Neural cell (in vitro differentiated cells): ENCODE measurements around the gene NUDCD3. TPM values are rescaled to one million over a fixed set of nuclear protein-coding genes. Genes with fewer than 3 reads are reported as not detected.
"Not testable (repeated sequence)": the region's sequence is repeated elsewhere in the genome, so short reads cannot be mapped to it uniquely, and the experiment has no call there.

Experiments
- H2AFZ ChIP-seq: fragments of 200-600, 300-800 bp; sonication (generic), shearing (Covaris generic); 2 replicates; pipeline ENCODE4 v1.6.0; 2014; ENCODE audit warnings: low read depth, mild to moderate bottlenecking, antibody characterized with exemption, low read length, moderate library complexity
- H3F3A ChIP-seq: fragments of 200-600 bp; shearing (Covaris generic); 2 replicates; pipeline ENCODE4 v1.6.1; 2016; ENCODE audit warnings: mild to moderate bottlenecking, moderate library complexity, mixed read lengths, antibody characterized with exemption, low read length; ENCODE audit not compliant: insufficient read depth, poor library complexity, severe bottlenecking
- H3K27ac ChIP-seq: fragments of 200-600, 300-800 bp; sonication (generic), shearing (Covaris generic); 2 replicates; pipeline ENCODE4 v1.5.1; 2014; ENCODE audit warnings: mild to moderate bottlenecking, low read length, moderate library complexity
- H3K27me3 ChIP-seq: fragments of 300-800, 200-600 bp; sonication (generic), shearing (Covaris generic); 2 replicates; pipeline ENCODE4 v1.6.0; 2014; ENCODE audit warnings: mild to moderate bottlenecking, low read depth, low read length, moderate library complexity; ENCODE audit not compliant: insufficient read depth
- H3K36me3 ChIP-seq: fragments of 300-800, 200-600 bp; sonication (generic), shearing (Covaris generic); 2 replicates; pipeline ENCODE4 v1.5.1; 2014; ENCODE audit warnings: mild to moderate bottlenecking, antibody characterized with exemption, low read length, moderate library complexity; ENCODE audit not compliant: insufficient read depth
- H3K4me2 ChIP-seq: fragments of 300-800, 200-600 bp; sonication (generic), shearing (Covaris generic); 2 replicates; pipeline ENCODE4 v1.6.0; 2014; ENCODE audit warnings: mild to moderate bottlenecking, low read length
- H3K4me3 ChIP-seq: fragments of 300-800, 200-600 bp; sonication (generic), shearing (Covaris generic); 2 replicates; pipeline ENCODE4 v1.5.1; 2014; ENCODE audit warnings: mild to moderate bottlenecking, low read length, moderate library complexity
- H3K79me2 ChIP-seq: fragments of 200-600 bp; shearing (Covaris generic); replicated peaks from 2 replicates; pipeline ENCODE4 v1.6.0; 2014; ENCODE audit warnings: mild to moderate bottlenecking, low read length, moderate library complexity; ENCODE audit not compliant: insufficient read depth
- H3K9ac ChIP-seq: fragments of 300-800, 200-600 bp; sonication (generic), shearing (Covaris generic); 2 replicates; pipeline ENCODE4 v1.6.1; 2016; ENCODE audit warnings: mild to moderate bottlenecking, low read length, mixed read lengths
- H3K9me2 ChIP-seq: fragments of 200-600 bp; shearing (Covaris generic); 2 replicates; pipeline ENCODE4 v1.6.1; 2016; ENCODE audit warnings: mild to moderate bottlenecking, low read length, mixed read lengths; ENCODE audit not compliant: insufficient read depth
- H3K9me3 ChIP-seq: fragments of 200-600, 300-800 bp; sonication (generic), shearing (Covaris generic); 2 replicates; pipeline ENCODE4 v1.6.1; 2016; ENCODE audit warnings: mild to moderate bottlenecking, mixed run types, low read length, moderate library complexity, mixed read lengths
- H4K20me1 ChIP-seq: fragments of 200-600 bp; shearing (Covaris generic); 2 replicates; pipeline ENCODE4 v1.6.1; 2016; ENCODE audit warnings: mild to moderate bottlenecking, mixed run types; ENCODE audit not compliant: insufficient read depth
- EP300 ChIP-seq: fragments of 450-650 bp; conservative IDR thresholded peaks from 2 replicates; pipeline ENCODE4 v1.6.1; 2014; ENCODE audit warnings: antibody characterized with exemption, mild to moderate bottlenecking, moderate library complexity; ENCODE audit not compliant: poor library complexity, severe bottlenecking
- EZH2 ChIP-seq: fragments of 200-600, 300-800 bp; shearing (Covaris generic), sonication (generic); IDR thresholded peaks from 2 replicates; pipeline ENCODE4 v1.6.1; 2014; ENCODE audit warnings: antibody characterized with exemption, low read length, borderline replicate concordance, mild to moderate bottlenecking; ENCODE audit not compliant: insufficient read depth, poor library complexity, severe bottlenecking
- MXI1 ChIP-seq: fragments of 450-650 bp; conservative IDR thresholded peaks from 2 replicates; pipeline ENCODE4 v1.6.1; 2014; ENCODE audit warnings: antibody characterized with exemption, mild to moderate bottlenecking; ENCODE audit not compliant: poor library complexity, severe bottlenecking
- POLR2AphosphoS5 ChIP-seq: IDR thresholded peaks from 2 replicates; pipeline ENCODE4 v1.6.1; 2012
- RAD21 ChIP-seq: fragments of 450-650 bp; conservative IDR thresholded peaks from 2 replicates; pipeline ENCODE4 v1.6.1; 2014; ENCODE audit warnings: antibody characterized with exemption, mild to moderate bottlenecking, moderate library complexity
- REST ChIP-seq: IDR thresholded peaks from 2 replicates; pipeline ENCODE4 v1.6.1; 2012; ENCODE audit warnings: borderline replicate concordance
- SMC3 ChIP-seq: fragments of 450-650 bp; conservative IDR thresholded peaks from 2 replicates; pipeline ENCODE4 v1.6.1; 2014; ENCODE audit warnings: antibody characterized with exemption, mild to moderate bottlenecking, moderate library complexity; ENCODE audit not compliant: poor library complexity
- TAF1 ChIP-seq: IDR thresholded peaks from 2 replicates; pipeline ENCODE4 v1.6.1; 2012; ENCODE audit warnings: low read depth
- polyA plus RNA-seq: library from polyadenylated mRNA; depleted of rRNA; stranded (reverse); fragments of >200 nt; gene quantifications from 2 replicates; pipeline ENCODE4 v1.2.3, GENCODE V29; 2014
- TF ChIP-seq, protein P1 (sequence below): fragments of 450-650 bp; IDR thresholded peaks from 2 replicates; pipeline ENCODE4 v1.5.1; 2014; ENCODE audit warnings: antibody characterized with exemption, mild to moderate bottlenecking, moderate library complexity; ENCODE audit not compliant: poor library complexity, severe bottlenecking

NUDCD3 gene
- polyA plus RNA-seq, 1 donor from 2014 or later = 69.9 TPM

- Histone ChIP-seq H3K9me2 (no peaks in the 10 kb centered on the region), H2AFZ (no peak overlapping the region), H3K4me2 (no peak overlapping the region), H3K27me3 (no peaks in the 10 kb centered on the region), H3K79me2 (no peaks in the 10 kb centered on the region), H4K20me1 (no peaks in the 10 kb centered on the region), H3K27ac (no peak overlapping the region), H3K4me3 (no peak overlapping the region), H3K9me3 (no peaks in the 10 kb centered on the region), H3K36me3 (peaks cover 8% of the 10 kb centered on the region), H3K9ac (no peak overlapping the region), H3F3A (no peaks in the 10 kb centered on the region)
- TF ChIP-seq TAF1 (no peak), POLR2AphosphoS5 (no peak), EZH2 (no peak), RAD21 (no peak)
Observed at GRCh38 chr7:44431091-44431608, 59.3 kb downstream of the NUDCD3 start.

GRCh38 chr7:44430054-44430453 is 60.4 kb downstream of the NUDCD3 start:
- H3K27me3 ChIP-seq = no peaks in the 10 kb centered on the region
- H3K4me3 ChIP-seq = no peak overlapping the region
- H3K36me3 ChIP-seq = peaks cover 8% of the 10 kb centered on the region
- H2AFZ ChIP-seq = no peak overlapping the region
- H3K9me3 ChIP-seq = no peaks in the 10 kb centered on the region
- no peaks in the 10 kb centered on the region for H3K79me2 ChIP-seq
- TF ChIP-seq, protein P1, sequence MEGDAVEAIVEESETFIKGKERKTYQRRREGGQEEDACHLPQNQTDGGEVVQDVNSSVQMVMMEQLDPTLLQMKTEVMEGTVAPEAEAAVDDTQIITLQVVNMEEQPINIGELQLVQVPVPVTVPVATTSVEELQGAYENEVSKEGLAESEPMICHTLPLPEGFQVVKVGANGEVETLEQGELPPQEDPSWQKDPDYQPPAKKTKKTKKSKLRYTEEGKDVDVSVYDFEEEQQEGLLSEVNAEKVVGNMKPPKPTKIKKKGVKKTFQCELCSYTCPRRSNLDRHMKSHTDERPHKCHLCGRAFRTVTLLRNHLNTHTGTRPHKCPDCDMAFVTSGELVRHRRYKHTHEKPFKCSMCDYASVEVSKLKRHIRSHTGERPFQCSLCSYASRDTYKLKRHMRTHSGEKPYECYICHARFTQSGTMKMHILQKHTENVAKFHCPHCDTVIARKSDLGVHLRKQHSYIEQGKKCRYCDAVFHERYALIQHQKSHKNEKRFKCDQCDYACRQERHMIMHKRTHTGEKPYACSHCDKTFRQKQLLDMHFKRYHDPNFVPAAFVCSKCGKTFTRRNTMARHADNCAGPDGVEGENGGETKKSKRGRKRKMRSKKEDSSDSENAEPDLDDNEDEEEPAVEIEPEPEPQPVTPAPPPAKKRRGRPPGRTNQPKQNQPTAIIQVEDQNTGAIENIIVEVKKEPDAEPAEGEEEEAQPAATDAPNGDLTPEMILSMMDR = no peak
- TF ChIP-seq EP300 = no peak
- TF ChIP-seq RAD21 = no peak
- TF ChIP-seq SMC3 = no peak
- no peak for TF ChIP-seq MXI1
- TF ChIP-seq TAF1 = no peak
- no peak for TF ChIP-seq REST
- no peak for TF ChIP-seq POLR2AphosphoS5
- no peak for TF ChIP-seq EZH2
- no peak overlapping the region for H3K27ac ChIP-seq
- H3F3A ChIP-seq = no peaks in the 10 kb centered on the region
- no peak overlapping the region for H3K4me2 ChIP-seq
- H3K9ac ChIP-seq = no peak overlapping the region
- H3K9me2 ChIP-seq = no peaks in the 10 kb centered on the region
- H4K20me1 ChIP-seq = no peaks in the 10 kb centered on the region

DNA sequence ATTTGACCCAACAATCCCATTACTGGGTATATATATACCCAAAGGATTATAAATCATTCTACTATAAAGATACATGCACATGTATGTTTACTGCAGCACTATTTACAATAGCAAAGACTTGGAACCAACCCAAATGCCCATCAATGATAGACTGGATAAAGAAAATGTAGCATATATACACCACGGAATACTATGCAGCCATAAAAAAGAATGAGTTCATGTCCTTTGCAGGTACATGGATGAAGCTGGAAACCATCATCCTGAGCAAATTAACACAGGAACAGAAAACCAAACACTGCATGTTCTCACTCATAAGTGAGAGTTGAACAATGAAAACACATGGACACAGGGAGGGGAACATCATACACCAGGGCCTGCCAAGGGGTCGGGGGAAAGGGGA is 65.7 kb downstream of the NUDCD3 start:
- H3K4me2 ChIP-seq, H3K27ac ChIP-seq, H3K9me3 ChIP-seq, H3F3A ChIP-seq, H3K27me3 ChIP-seq, H2AFZ ChIP-seq, H3K36me3 ChIP-seq, H3K9ac ChIP-seq, H3K79me2 ChIP-seq, H4K20me1 ChIP-seq, H3K9me2 ChIP-seq, H3K4me3 ChIP-seq: not testable (repeated sequence)
